ENCODE results near the gene B4GALT5. TPM values are rescaled to one million over a fixed set of nuclear protein-coding genes. Genes with fewer than 3 reads are reported as not detected.
A peak's percentile ranks its signal among the peaks of the same experiment; 100 is the strongest.

B4GALT5 gene
- total and polyA plus RNA-seq, 12 donors: 14.2 to 137 (median 69.1) TPM

GRCh38 chr20:49687595-49688567 is 25.8 kb downstream of the B4GALT5 start:
- intact Hi-C loops (cut with DNase I): no loop called here
- Histone ChIP-seq H3K27ac (peak overlapping the region in 2 of 5 donors; percentile 31 to 55), H3K9me3 (replicated peaks in 1 of 3) (no peaks in the 10 kb centered on the region), H3K27me3 (no peaks in the 10 kb centered on the region), H3K4me1 (replicated peaks in 1 of 2) (peaks cover 50 to 95% of the 10 kb centered on the region in 2 donors), H3K4me3 (no peak overlapping the region), H3K36me3 (replicated peaks in 1 of 2) (no peaks in the 10 kb centered on the region)
- TF ChIP-seq POLR2A (IDR thresholded peaks at IDR 0.05): no peak
- TF ChIP-seq CTCF (IDR thresholded peaks at IDR 0.05): no peak
- no peak for DNase-seq
- WGBS, 4 donors: 63 to 71% (median 68%) methylated on average over 4 of the region's 4 CpGs

- Histone ChIP-seq H3K9me3 (replicated peaks in 1 of 3) (no peaks in the 10 kb centered on the region), H3K4me3 (no peak overlapping the region), H3K4me1 (replicated peaks in 1 of 2) (peaks cover 50 to 90% of the 10 kb centered on the region in 2 donors), H3K27me3 (no peaks in the 10 kb centered on the region), H3K36me3 (replicated peaks in 1 of 2) (no peaks in the 10 kb centered on the region), H3K27ac (peak overlapping the region; percentile 6 to 74 (median 54))
- 4 to 11% (median 8%) methylated on average over 2 of the region's 2 CpGs for WGBS, 4 donors
- intact Hi-C loops (cut with DNase I): no loop called here
- TF ChIP-seq POLR2A (IDR thresholded peaks at IDR 0.05): no peak
- no peak for TF ChIP-seq CTCF (IDR thresholded peaks at IDR 0.05)
- DNase-seq: no peak
Observed at GRCh38 chr20:49685809-49686208, 27.9 kb downstream of the B4GALT5 start.

GRCh38 chr20:49685161-49685601 is 28.5 kb downstream of the B4GALT5 start:
- intact Hi-C loops (cut with DNase I): no loop called here
- H3K9me3 ChIP-seq (replicated peaks in 1 of 3): no peaks in the 10 kb centered on the region
- DNase-seq: no peak
- 20 to 28% (median 20%) methylated on average over 4 of the region's 4 CpGs for WGBS, 4 donors
- no peaks in the 10 kb centered on the region for H3K36me3 ChIP-seq (replicated peaks in 1 of 2)
- no peak for TF ChIP-seq CTCF (IDR thresholded peaks at IDR 0.05)
- TF ChIP-seq POLR2A (IDR thresholded peaks at IDR 0.05): no peak
- H3K4me3 ChIP-seq: no peak overlapping the region
- peaks cover 52 to 89% of the 10 kb centered on the region in 2 donors for H3K4me1 ChIP-seq (replicated peaks in 1 of 2)
- H3K27ac ChIP-seq: peak overlapping the region; percentile 17 to 74 (median 48)
- H3K27me3 ChIP-seq: no peaks in the 10 kb centered on the region

GRCh38 chr20:49684335-49684997 is 29.2 kb downstream of the B4GALT5 start:
- 57 to 74% (median 68%) methylated on average over 13 of the region's 13 CpGs for whole genome bisulfite sequencing, 4 donors
- intact Hi-C loops (cut with DNase I): no loop called here
- H3K4me1 ChIP-seq (replicated peaks in 1 of 2): peaks cover 55 to 89% of the 10 kb centered on the region in 2 donors

More at GRCh38 chr20:49684335-49684997, 29.2 kb downstream of the B4GALT5 start:
- H3K4me3 ChIP-seq: no peak overlapping the region
- H3K9me3 ChIP-seq (replicated peaks in 1 of 3): no peaks in the 10 kb centered on the region
- no peaks in the 10 kb centered on the region for H3K36me3 ChIP-seq (replicated peaks in 1 of 2)
- H3K27ac ChIP-seq: peak overlapping the region in 4 of 5 donors; percentile 27 to 74 (median 51)
- no peaks in the 10 kb centered on the region for H3K27me3 ChIP-seq
- TF ChIP-seq CTCF (IDR thresholded peaks at IDR 0.05) (no peak), POLR2A (IDR thresholded peaks at IDR 0.05) (no peak)
- DNase-seq: peak in 1 of 7 donors; percentile 46
